Stimulated activated CD8-positive, alpha-beta memory T cell treated with anti-CD3 and anti-CD28 coated beads, Interleukin-7, amount 100 ng/mL, for 4 hours (primary cell): ENCODE measurements around the gene MAPKAP1.

Experiments
- DNase-seq, 2 donors: peaks; one replicate each; pipeline ENCODE4 v3.0.0-alpha.2; 2020; ENCODE audit warnings: low read depth in 2 of 2

Gene MAPKAP1

DNA sequence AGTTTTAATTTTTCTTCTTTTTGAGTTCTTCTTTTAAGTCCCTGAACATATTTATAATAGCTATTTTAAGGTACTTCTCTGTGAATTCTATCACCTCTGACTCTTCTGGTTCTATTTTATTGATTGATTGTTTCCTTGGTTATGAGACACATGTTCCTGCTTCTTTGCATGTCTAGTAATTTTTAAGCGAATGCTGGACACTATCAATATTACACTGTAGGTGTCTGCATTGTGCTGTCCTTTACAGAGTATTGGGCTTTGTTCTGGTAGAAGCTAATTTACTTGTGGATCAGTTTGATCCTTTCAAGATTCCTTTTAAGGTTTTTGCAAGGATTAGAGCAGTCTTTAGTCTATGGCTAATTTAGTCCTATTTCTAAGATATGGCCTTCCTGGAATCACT, 249.7 kb downstream of the MAPKAP1 start:
- DNase-seq: no peak

DNA sequence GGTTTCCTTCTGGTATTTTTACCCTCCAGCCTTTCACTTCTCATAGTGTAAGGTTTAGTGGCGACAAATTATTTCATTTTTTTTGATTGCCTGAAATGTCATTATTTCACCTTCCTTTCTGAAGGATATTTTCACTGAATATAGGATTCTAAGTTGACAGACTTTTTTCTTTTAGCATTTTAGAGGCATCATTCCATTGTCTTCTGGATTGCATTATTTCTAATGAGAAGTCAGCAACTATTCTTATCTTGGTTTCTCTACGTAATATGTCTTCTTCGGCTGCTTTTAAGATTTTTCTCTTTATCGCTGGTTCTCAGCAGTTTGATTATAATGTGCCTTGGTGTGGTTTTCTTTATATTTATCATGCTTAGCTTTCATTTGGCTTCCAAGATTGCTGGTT, 251.1 kb downstream of the MAPKAP1 start:
- no peak for DNase-seq

GRCh38 chr9:125455132-125455531, 251.9 kb downstream of the MAPKAP1 start:
- DNase-seq: no peak

DNA sequence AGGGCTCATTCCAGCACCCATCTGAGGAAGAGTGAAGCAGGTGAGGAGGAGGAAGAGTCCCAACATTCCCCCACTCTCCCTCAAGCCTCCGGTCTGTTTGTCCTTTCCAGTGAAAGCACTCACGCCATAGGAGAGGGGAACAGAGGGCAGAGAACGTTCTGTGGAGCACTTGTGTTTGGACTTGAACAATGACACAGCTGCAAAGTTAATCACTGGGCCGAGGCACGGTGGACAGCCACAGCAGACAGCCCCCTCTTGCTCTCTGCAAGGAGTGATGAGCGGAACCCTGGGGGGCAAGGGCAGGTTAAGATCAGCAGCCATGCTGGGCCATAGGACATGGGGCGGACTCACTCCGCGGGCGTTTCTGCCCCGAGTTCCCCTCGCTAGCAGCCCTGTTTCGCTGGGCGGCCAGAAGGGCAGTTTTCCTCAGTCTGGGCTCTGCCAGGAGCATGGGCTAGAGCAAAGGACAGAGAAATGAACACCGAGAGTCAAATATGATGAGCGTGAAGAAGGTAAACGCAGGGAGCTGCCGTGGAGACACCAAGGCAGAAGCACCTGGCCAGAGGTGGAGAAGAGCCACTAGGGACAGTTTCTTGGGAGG, 259.7 kb downstream of the MAPKAP1 start:
- DNase-seq: no peak

DNA sequence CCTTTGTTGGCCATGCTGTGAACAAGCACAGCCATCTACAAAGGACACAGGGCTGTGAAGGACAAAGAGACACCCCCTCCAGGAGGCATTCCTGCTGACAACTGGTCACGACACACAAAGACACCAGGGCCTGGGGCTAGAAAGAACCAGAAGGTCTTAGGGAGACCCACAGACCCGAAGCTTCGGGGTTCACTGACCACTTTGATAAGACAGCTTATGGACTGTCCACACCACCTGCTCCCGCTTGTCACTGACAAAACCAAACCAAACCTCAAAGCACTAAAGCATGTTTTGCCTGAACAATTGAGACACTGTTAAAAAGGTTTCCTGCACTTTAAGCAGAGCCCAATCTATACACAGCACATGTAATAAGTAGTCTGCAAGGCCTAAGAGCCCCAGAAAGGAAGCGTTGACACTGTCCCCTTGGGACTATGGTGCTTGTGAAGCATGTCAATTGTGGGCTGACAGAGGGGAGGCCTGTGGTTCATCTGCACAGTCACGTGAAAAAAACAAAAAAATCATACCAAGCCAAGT, 260.4 kb downstream of the MAPKAP1 start:
- DNase-seq: no peak

DNA sequence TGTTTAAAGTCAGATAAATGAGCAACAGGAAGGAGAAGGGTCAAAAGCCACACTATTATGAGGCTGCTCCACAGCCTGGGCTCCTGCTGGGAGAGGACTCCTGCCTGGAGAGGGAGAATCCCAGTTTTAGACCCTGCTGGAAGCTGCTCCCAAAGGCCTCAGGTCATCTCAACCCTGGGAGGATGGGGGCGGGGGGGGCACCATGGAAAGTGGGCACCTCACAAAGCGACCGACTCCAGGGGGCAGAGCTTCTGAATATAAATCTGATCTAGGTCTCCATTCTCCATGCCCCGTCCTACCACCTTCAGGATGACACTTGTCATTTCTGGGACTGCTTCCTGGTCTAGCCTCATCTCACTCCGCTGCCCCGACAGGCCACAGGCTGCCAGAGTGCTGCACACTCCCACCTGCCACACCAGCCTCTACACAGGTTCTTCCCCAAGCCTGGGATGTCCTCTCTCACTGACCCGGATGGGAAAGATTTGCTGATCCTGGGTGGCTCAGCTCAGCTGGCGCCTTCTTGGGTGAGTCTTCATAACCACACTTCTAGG, 262.0 kb downstream of the MAPKAP1 start:
- DNase-seq: no peak

DNA sequence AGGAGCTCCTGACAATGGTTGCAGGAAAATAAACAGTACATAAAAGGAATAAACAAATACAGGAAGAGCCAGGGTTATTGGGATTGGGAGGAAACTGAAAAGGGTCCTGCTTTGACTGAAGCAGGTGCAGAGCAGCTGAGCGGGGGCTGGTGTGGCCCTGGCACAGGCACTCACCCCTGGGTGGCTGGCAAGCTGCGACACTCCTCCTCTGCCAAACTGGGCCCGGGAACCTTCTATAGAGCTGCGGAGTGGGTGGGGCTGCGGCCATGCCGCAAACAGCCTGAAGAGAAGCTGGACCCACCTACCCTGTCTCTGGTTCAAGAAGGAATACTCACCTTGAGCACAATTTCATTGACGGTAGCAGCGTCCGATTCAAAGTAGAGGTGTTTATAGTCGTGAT, 262.8 kb downstream of the MAPKAP1 start:
- DNase-seq: no peak

DNA sequence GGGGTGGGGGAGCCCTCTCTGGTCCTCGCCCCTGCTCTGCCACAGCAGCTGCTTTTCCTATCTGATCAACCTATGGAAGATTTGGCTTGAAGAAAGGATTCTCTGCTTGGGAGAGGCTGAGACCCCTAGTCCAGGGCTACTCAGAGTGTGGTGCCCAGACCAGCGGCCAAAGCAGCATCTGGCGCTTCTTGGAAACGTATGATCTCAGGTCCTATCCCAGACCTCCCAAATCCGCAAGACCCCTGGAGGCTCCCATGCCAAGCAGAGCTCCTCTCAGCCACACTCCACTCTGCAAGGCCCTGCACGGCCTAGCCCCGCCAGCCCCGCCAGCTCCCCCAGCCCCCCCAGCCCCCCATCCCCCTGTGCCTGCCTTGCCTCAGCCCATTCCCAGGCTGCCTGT, 263.6 kb downstream of the MAPKAP1 start:
- no peak for DNase-seq

GRCh38 chr9:125442452-125442851, 264.6 kb downstream of the MAPKAP1 start:
- DNase-seq: no peak

DNA sequence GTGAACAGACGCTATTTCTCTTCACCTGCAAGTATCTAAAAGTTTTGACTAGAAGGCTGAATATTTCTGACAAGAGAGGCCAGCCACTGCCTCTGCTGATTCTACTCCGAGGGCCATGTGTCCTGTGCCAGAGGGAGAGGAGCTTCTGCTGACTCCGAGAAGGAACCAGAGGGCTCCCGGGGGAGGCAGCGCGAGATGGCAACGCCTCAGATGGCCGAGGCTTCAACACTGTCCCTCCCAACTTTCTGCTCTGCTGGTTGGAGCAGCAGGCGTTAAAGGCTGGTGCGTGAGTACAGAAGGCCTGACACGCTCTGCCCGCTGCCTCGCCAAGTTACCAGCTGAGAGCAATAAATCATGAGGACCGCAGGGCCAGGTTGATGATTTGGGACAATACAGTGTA, 266.6 kb downstream of the MAPKAP1 start:
- no peak for DNase-seq

- DNase-seq: no peak
Observed at GRCh38 chr9:125439434-125440272, 267.4 kb downstream of the MAPKAP1 start.

DNA sequence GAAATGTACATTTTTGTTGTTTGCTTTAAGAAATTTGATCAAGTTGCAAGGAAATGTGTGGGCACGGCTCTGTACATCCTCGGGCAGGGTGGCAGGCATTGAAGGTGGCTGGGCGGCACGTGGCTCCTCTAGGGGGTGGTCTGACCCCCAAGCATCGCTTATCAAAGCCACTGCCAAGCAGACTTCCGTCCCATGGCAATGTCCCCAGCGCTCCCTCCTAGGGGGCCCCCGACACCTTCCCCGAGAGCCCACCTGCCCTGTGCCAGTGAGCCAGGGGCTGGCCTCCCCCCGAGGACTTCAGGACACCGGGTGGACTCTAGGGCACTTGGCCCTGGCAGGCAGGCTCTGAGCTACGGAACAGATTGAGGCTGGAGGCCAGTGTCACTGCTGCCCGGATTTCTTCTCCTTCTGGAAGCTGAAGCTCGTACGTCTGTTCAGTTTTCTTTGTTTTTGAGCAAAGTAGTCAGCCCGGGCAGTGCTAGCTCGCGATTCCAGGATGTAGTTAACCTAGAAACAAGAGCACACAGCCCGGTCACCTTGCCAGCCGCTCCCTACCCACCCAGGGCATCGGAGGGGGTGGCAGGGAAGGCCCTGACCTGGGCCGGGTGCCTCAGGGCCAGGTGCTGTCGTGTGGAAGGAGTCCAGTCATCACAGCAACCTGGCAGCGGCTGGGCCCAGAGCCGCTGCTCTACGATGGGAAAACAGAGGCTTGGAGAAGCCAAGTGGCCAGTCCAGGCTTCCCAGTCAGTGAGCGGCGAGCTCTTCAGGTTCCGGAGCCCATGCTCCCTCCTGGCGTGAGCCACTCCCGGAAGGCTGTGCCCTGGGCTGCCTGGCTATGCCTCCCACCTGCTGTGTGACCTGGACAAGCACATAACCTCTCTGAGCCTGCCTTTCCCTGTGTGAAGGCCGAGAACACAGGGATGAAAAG, 268.2 kb downstream of the MAPKAP1 start:
- no peak for DNase-seq

DNA sequence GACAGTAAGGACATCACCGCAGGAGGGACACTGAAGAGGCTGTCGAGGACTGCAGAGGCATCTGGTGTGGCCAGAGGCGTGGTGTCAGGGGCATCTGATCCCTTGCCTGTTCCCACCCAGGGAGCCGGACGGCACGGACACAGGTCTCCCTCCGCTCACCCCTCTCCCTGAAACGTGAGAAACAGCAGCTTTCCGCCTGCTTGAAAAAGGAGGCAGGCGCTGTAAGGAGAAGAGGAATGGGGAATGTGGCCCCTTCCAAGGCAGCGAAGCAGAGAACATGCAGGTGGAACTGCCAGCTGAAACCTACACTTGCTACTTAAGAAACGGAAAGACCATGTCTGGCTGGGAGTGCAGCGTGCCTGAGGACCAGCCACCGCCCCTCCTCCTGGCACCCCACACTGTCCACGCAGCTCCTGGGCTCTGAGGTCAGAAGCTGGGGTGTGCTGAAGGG, 269.2 kb downstream of the MAPKAP1 start:
- DNase-seq: no peak

- no peak for DNase-seq
Observed at GRCh38 chr9:125436613-125437443, 270.2 kb downstream of the MAPKAP1 start.

DNA sequence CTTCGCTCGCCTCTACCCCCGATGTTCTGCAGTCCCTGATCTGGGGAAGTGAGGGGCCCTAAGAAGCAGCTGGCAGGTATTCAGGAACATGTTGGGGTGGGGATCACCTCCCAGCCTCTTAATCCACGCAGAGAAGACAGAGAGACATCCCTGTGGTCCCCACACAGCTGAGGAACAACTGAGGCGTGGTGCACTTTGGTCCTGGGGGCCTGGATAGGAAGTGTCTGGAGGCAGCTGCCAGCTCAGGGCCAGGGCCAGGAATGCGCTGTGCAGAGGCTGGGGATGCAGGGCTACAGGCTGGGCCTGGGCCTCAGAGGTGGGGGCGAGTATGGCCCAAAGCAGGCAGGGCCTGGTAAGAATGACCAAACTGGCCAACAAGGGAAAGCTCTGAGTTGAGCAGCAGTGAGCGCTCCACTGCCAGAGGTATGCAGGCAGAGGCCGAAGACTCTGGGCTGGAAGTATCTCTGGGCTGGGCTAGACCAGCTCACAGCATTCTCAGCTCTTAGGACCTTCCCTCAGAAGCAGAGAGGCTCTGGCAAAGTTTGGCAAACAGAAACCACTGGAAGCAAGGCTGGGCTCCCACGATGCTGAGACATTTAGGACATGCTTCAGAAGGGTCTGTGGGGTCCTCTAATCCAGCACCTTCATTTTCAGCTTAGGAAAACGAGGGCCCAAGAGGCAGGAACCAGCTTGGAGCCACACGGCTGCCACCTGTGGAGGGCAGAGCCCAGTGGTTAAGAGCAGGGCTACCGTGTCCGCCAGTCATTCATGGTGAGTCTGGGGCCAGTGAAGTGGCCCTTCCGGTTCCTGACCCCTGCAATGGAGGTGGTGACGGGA, 271.0 kb downstream of the MAPKAP1 start:
- no peak for DNase-seq

GRCh38 chr9:125434986-125435775, 271.8 kb downstream of the MAPKAP1 start:
- no peak for DNase-seq

DNA sequence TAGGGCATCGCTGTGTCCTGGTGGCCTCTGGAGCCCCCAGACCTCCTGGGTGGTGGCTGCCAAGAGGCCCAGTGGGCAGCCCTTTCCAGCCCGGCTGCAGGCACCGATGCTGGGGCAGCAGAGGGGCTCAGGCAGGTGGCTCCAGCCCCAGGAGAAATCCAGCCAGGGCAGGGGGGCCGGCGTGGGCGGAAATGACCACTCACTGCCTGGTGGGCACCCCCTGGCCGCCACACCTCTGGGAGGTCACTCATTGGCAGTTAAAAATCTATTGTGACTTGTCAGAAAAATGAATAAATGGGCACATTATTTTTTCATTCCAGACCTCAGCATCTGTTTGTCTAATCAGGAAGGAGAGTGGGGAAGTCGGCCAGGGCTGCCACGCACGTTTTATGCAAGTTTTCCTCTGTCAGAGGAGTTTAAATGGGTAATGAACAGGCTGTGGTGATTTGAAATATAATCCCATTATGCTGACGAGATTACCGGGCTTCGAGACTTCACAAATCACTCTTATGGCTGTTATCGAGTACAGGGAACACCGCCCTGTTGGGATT, 273.5 kb downstream of the MAPKAP1 start:
- no peak for DNase-seq

GRCh38 chr9:125432715-125433385, 274.2 kb downstream of the MAPKAP1 start:
- DNase-seq: no peak
